GM12801 (cell line): ENCODE results near the gene SRRM4.

ENCODE experiments used
- CTCF ChIP-seq: IDR thresholded peaks from one replicate; pipeline ENCODE4 v1.5.1; 2011; ENCODE audit warnings: control low read depth; ENCODE audit not compliant: insufficient read length; ENCODE audit errors: extremely low read depth

SRRM4 gene

GRCh38 chr12:119207063-119207560 lies 225.8 kb downstream of the SRRM4 start:
- TF ChIP-seq CTCF = no peak

DNA sequence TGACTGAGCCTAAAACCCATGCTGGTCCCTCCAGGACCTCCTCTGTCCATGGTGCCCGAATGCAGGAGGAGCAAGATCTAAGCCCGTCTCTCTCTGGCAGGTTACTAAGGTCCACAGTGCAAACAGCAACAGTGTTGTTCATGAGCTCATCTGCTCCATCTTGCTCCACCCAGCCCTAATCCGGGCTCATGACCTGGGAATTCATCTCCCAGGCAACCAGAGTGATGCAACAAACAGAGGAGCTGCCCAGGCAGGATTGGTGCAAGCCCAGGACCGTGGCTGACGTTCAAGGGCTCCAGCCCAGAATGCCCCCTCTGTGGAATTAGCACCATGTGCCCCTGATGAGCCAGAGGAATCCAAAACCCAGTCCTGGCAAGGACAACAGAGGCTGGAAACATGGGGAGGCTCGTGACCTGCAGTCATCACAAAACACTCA lies 227.3 kb downstream of the SRRM4 start:
- TF ChIP-seq CTCF = no peak

GRCh38 chr12:119211884-119212283 lies 230.5 kb downstream of the SRRM4 start:
- TF ChIP-seq CTCF = no peak
